Stimulated activated CD4-positive, alpha-beta T cell treated with anti-CD3 and anti-CD28 coated beads, Interleukin-4, amount 100 ng/mL, for 1 hour (primary cell): ENCODE data around the gene CSF1R.

Experiments
- DNase-seq: peaks from one replicate; pipeline ENCODE4 v3.0.0-alpha.2; 2020

Gene CSF1R

GRCh38 chr5:150085950-150086715 lies at the start of gene CSF1R:
Gene CSF1R (minus strand): TSS chr5:150086554. CDS start chr5:150086427, 127 bp downstream.
- DNase-seq, result no peak

DNA sequence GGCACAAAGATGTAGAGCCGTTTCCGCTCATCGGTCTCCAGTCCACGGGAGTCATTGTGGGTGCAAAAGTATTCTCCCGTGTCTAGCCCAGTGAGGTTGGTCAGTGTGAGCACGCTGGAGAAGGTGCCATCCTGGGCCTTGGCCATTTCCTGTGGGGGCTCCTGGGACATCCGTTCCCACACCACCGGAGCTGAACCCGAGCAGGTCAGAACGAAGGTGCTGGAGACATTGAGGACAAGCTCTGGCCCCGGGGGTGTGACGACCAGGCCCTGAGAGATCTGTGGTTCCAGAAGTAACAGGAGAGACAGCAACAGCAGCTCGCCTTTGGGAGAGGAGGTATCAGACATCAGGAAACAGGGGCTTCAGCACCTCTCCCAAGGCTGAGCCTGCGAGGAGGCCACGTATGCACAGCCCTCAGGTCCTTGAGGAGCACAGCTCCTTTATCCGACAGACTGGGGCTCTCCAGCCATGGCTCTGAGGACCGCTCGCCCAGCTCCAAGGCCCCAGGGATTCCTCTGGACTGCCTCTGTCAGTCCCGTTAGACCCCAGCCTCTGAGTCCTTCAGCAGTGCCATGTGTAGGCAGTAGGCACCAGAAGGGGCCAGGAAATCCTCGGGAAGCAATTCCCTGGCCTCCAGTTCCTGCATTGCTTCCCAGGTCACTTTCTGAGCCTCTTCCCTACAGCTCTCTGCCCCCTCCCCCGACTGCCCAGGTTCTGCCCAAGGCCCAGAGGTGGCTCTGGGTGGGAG lies 49.4 kb upstream of the CSF1R start:
- no peak for DNase-seq

GRCh38 chr5:150134198-150134588 lies 47.8 kb upstream of the CSF1R start:
- no peak for DNase-seq

GRCh38 chr5:150133581-150134197 lies 47.3 kb upstream of the CSF1R start:
- no peak for DNase-seq

- no peak for DNase-seq
These were observed 46.4 kb upstream of the CSF1R start for GRCh38 chr5:150132740-150133139.

GRCh38 chr5:150131978-150132694 lies 45.8 kb upstream of the CSF1R start:
- no peak for DNase-seq

DNA sequence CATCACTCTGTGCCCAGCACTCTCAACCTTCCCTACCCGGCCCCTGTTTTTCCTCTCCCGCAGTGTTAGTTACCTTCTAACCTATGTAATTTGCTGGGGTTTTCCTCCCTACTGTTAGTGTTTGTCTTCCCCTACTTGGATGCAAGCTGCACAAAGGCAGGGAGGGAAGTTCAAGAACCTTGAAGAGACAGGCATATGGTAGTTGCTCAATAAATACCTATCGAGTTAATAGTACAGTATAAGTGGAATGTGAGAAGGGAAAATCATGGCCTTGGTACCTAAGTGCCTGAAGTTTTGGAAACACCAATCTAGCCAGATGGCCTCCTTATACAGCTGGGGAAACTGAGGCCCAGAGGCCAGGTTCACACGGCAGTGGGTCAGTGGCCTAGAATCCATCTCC lies 45.1 kb upstream of the CSF1R start:
- no peak for DNase-seq

DNA sequence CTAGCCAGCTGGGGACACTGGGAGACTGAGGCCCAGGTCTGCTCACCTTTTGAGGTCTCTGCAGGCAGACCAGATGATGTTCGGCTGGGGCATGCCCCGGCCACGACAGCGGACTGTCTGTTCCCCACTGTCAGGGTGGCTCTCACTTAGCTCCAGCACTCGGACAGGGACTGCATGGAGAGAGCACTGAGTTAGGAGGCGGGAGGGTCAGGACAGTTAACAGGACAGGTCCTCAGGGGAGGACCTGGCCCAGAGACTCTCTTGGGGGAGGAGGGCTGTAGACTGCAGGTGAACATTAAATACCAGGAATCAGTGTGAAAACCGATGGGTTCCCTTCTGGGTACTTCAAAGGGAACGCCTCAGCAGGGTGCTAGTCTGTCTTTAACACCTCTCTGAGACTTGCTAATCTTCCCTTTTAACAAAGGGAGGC lies 44.2 kb upstream of the CSF1R start:
- DNase-seq, result no peak

DNA sequence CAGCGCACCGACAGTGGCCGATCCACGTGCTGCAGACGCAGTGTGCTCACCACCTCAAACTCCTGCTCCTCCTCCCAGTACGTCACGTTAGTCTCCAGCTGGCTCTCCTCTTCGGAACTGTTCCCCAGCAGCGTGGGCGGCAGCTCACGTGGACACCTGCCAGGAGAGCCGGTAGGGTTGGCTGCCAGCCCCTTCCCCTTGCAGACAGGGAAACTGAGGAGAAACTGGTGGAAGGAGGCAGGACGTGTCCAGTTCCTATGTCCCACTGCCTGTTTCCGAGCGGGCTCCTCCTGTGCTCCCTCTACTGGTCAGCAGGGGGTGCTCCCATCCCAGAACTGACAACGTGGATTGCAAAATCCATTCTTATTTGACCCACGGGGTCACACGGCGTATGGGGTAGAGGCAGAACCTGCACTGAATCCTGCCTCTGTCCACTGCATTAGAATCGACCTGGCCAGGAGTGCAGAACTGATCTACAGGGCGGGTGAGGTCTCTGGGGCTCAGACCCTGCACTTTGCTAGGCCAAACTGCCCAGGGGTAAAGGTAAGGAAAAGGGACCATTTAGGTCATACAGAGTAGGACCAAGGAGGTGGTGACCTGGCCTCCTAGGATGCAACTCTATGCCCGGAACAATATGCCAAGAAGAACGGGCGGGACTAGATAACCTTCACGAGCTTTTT lies 43.6 kb upstream of the CSF1R start:
- DNase-seq, result peak; percentile 38

GRCh38 chr5:150129454-150129812 lies 43.1 kb upstream of the CSF1R start:
- no peak for DNase-seq

DNA sequence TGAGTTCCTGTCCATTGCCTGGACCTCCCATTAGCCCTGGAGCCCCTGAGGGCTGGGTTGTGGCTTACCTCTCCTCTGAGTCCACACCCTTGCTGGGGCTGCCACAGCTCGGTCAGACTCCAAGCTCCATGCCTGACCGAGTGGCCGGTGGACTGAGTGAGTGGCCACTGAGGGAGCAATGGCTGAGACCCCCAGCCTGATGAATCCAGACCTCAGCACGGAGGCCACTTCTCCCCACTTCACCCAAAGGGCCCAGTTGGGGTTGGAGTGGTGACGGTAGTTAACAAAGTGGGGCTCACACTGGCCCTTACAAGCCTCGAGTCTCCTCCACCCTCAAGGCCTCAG lies 40.5 kb upstream of the CSF1R start:
- no peak for DNase-seq

- no peak for DNase-seq
These were observed 40.0 kb upstream of the CSF1R start for GRCh38 chr5:150126199-150126920.

GRCh38 chr5:150125334-150125733 lies 39.0 kb upstream of the CSF1R start:
- no peak for DNase-seq

DNA sequence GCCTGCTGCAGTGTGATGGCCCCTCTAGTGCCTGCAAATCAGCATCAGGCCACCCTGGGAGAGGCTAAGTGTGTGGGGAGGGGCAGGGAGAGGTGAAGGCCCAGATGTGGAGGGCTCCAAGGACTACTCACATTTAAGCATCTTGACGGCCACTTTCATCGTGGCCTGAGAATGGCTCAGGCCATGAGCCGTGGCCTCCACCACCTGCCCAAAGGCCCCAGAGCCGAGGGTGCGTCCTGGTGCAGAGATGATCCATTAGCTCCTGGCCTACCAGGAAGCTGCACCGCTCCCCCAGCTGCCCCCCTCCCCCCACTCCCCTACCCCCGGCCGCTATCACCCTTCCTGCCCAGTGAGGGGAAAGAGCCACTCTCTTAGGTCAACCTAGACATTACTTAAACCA lies 38.2 kb upstream of the CSF1R start:
- no peak for DNase-seq

GRCh38 chr5:150124111-150124557 lies 37.8 kb upstream of the CSF1R start:
- DNase-seq, result no peak

GRCh38 chr5:150123542-150123941 lies 37.2 kb upstream of the CSF1R start:
- DNase-seq, result no peak

GRCh38 chr5:150122536-150123481 lies 36.5 kb upstream of the CSF1R start:
- DNase-seq, result no peak

DNA sequence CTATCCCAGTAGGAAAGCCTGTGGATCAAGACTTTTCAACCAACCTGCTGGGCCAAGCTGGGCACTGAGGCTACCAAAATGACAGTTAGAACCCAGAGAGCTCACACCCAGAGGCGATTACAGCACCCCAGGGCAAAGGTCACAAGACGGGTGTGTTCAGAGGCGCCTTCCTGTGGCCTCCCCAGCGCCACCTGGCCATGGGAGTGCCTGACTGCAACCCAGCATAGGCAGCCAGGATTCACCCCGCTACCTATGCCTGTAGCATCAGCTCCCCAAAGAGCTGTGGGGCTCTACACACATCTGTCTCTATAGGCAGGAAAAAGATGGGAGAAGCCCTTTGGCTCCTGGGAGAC lies 35.8 kb upstream of the CSF1R start:
- DNase-seq, result no peak

GRCh38 chr5:150121448-150122157 lies 35.2 kb upstream of the CSF1R start:
- DNase-seq, result no peak
